Left colon (tissue), 2 donors: ENCODE results near the gene SMAGP. TPM values are rescaled to one million over a fixed set of nuclear protein-coding genes. Genes with fewer than 3 reads are reported as not detected.
"Not testable (repeated sequence)": the region's sequence is repeated elsewhere in the genome, so short reads cannot be mapped to it uniquely, and the experiment has no call there.

ENCODE experiments used
- ATAC-seq: fragments of 200-7000 bp; cut with Tn5 transposase; one replicate; pipeline ENCODE4 v1.9.1; 2020; ENCODE audit warnings: mild to moderate bottlenecking, moderate library complexity
- DNase-seq, 2 donors: peaks; one replicate each; pipeline ENCODE4 v3.0.0-alpha.2; 2020
- intact Hi-C, 2 donors: fragments of 100-400 bp; cut with DNase I in 1 of 2; cut with micrococcal nuclease in 1 of 2; formaldehyde crosslinking; loops; one replicate each; pipeline versions ENCODE4 v1.11.2 to v1.14.0; 2022; cut with DNase I, micrococcal nuclease
- total RNA-seq, 2 donors: library from RNA; stranded (reverse); fragmentation: NEBNext Ultra II Directional; extraction: Animal tissue kit (Norgen Biotek cat#: 25700); gene quantifications; one replicate each; pipeline ENCODE4 v1.2.1, GENCODE V29; 2021
- donor health status: DM: no; HTN: no; CAD: no.
- donor health status: DM: yes; HTN: yes; CAD: no.

Gene SMAGP
- total RNA-seq, 2 donors from 2014 or later = 77.3 to 102 TPM

- ATAC-seq = peak; percentile 41
- intact Hi-C loops = no loop called here
- DNase-seq = no peak
Observed at GRCh38 chr12:51238037-51238509, 32.1 kb downstream of the SMAGP start.

- intact Hi-C loops = no loop called here
- ATAC-seq = no peak
- DNase-seq = no peak
Observed at GRCh38 chr12:51234530-51234929, 35.7 kb downstream of the SMAGP start.

GRCh38 chr12:51232642-51233041 lies 37.6 kb downstream of the SMAGP start:
- intact Hi-C loops = no loop called here
- no peak for ATAC-seq
- no peak for DNase-seq

GRCh38 chr12:51229116-51229809 lies 41.0 kb downstream of the SMAGP start:
- no peak for DNase-seq
- intact Hi-C loops = no loop called here
- ATAC-seq = no peak

DNA sequence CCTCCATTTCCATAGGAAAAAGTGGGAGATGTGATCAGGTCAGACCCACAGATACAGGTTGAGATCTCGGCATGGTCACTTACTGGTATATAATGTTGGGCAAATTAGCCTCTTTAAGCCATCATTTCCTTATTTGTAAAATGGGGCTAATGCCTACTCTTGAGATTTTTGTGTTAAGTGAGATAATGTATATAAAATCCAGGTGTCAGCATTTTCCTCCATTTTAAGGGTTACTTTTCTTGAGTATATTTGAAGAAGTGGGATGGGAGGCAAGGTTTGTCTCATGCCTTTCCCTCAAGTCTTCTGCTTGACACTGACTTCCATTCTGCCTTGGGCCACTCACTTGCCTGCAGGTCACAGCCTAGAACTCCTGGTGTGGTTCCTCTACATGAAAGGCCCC lies 42.3 kb downstream of the SMAGP start:
- DNase-seq (no peak), ATAC-seq (no peak)
- intact Hi-C loops = no loop called here

GRCh38 chr12:51227112-51227511 lies 43.1 kb downstream of the SMAGP start:
- intact Hi-C loops, DNase-seq, ATAC-seq: not testable (repeated sequence)

DNA sequence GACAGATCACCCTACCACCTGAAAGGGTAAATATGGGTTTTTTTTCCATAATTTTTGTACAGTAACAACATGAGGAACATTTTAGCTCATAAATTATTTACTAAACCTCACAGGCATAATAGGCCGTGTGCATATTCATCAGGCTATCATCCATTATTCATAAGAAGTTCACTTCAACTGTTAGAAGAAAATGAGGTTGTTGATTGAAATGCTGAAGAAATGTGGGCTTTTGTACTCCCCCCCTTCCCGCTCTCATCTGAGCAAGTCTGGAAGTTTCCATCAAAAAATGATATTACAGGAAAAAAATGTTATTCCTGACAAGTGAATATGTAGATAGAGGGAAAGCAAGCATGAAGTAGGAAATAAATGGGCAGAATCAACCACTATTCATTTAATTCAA lies 44.4 kb downstream of the SMAGP start:
- ATAC-seq (no peak), DNase-seq (no peak)
- intact Hi-C loops = no loop called here

DNA sequence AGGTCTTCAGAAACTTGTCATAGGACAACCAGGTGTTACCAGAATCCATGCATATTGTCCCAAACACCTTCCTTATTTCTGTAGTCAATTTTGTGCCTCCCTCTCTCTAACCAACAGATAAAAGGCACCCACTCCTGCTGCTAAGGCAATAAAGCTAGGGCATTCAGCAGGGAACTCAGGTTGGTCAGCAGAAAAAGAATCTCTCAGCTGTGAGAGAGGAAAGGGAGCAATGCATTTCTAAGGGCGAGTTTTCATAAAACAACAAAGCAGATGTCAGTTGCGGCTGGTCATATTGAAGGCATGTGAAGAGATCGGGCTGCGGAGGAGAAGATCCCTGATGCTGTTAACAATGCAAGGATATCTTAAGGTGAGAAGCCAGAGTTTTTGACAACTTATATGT lies 45.0 kb downstream of the SMAGP start:
- intact Hi-C loops = no loop called here
- ATAC-seq (no peak), DNase-seq (no peak)

DNA sequence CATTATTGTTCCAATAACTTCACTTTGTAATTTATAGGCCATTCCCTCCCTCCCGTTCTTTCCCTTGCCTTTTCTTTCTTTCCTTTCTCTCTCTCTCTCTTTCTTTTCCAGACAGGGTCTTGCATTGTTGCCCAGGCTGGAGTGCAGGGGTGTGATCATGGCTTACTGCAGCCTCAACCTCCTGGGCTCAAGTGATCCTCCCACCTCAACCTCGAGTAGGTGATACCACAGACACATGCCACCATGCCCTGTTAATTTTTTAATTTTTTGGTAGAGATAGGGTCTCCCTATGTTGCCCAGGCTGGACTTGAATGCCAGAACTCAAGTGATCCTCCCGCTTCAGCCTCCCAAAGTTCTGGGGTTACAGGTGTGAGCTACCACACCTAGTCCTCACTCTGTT lies 45.6 kb downstream of the SMAGP start:
- intact Hi-C loops = no loop called here
- ATAC-seq (no peak), DNase-seq (no peak)

DNA sequence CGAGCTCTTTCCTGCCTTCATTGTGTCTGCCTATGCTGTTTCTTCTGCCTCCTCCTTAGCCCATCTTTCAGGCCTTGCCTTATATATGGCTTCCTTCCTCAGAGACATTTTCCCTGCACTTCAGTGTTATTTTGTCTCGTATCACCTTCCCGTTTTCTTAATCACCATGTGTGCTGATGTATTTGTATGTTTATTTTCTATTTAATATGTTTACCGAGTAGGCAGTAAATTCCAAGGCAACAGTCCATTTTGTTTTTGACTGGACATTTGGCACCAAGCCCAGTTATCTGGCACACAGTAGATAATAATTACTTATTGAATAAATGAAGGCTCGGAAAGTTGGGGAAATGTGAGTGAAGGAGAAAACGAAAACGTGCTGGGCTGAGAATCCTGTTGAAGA lies 47.8 kb downstream of the SMAGP start:
- DNase-seq (no peak), ATAC-seq (no peak)
- intact Hi-C loops = no loop called here

DNA sequence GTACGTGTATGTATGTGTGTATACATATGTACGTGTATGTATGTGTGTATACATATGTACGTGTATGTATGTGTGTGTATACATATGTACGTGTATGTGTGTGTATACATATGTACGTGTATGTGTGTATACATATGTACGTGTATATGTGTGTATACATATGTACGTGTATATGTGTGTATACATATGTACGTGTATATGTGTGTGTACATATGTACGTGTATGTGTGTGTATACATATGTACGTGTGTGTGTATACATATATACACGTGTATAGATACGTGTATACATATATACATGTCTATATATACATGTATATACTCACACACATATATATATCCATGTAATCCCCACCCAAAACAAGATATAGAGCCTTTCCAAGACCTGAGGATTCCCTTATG lies 50.4 kb downstream of the SMAGP start:
- DNase-seq, intact Hi-C loops, ATAC-seq: not testable (repeated sequence)

- ATAC-seq = peak; percentile 12
- intact Hi-C loops = no loop called here
- no peak for DNase-seq
Observed at GRCh38 chr12:51219322-51219721, 50.9 kb downstream of the SMAGP start.

DNA sequence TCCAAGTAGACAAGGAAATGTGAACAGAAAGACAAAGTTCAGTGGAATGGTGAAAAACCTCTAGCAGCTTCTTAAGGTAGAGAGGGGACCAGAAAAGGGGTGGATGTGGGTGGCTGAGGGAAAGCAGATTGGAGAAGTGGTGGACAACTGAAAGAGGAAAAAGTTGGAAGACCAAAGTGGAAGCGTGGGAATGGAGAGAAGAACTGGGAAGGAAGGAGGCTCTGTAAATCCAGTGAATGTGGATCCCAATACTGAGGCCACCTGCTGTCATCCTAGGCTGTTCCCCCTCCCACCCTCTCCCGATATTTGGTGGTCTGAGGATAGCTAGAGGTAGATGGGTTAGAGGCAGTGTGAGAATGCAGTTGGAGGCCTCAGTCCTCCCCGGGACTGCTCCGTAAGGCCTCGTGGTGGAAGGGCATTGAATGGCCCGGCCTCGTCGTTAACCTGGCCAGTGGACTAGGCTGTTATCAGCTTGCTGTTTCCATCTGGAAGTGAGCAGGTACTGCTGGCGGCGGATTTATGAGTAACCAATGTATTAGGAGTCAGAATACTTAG lies 51.5 kb downstream of the SMAGP start:
- intact Hi-C loops = no loop called here
- peak; percentile 50 for ATAC-seq
- DNase-seq = peak; percentile 32 to 38

DNA sequence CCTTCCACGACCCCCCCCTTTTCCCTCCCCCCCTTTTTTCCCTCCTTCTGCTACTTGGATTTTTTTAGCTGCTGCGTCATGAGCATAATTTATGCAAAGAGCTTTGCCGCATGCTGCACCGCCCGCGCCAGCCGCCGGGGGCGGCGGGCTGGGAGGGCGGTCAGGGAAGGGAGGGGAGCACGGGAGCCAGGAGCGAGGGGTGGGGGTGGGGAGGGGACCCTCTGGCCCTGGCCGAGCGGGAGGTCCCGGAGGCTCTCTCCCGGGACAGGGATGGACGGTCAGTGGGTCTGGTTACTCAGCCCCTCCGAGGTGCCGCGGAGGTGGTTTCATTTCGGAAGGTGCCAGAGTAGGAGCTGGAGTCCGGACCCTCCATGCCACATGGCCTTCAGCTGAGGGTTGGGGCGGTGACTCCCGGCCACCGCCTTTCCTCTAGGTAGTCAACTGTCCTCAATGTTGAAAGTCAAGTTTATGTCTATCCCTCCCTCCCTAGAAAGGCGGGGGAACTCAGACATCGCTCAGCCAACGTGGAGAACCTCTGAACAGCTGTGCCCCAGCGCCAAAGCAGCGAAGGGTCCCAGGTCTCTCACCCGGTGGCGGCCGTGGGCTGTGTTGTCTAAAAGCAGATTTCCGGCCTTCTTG lies 52.1 kb downstream of the SMAGP start, which contains the start of gene POU6F1:
Gene POU6F1, minus strand, starts transcription at position 95 of the 639 bp plus-strand sequence. CDS start 11,226 bp downstream, outside the sequence.
- peak; percentile 88 for ATAC-seq
- intact Hi-C loops = no loop called here
- DNase-seq = peak; percentile 65 to 75

DNA sequence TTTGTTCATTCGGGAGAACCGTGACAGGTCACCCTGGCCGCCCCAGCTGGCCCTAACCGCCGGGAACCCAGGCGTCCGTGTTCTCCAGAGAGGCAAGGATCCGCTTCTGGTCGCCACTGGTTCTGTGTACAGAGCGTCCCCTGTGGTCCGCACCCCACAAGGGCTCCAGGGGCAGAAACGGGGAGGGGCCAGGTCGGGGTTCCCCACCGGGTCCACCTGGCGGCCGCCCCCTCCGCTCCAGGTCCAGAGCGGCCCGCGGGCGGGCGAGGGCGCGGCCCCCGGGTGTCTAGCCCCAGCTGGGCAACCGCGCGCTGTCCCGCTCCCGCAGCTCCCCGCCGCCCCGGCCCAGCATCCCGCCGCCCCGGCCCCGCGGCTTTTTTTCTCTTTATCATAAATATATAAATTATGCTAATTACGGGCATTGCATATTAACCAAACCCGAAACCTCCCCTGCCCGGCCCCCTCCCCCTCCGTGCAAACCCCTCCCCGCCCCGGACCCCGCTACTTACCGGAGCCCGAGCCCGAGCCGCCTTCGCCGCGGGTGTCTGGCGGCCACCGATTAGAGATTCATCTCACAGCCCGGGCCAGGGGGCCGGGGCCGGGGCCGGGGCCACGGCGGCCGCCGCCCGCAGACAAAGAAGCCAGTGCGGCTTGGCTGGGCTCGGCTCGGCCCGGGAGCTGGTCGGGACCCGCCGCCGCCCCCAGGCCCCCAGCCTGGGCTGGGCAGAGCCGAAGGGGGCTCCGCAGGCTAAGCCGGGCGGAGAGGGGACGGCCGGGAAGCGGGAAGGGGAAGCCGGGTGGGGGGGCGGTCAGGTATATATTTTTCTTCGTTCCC lies 52.9 kb downstream of the SMAGP start:
- ATAC-seq (peak; percentile 46), DNase-seq (peak; percentile 61 to 74)
- intact Hi-C loops = no loop called here

DNA sequence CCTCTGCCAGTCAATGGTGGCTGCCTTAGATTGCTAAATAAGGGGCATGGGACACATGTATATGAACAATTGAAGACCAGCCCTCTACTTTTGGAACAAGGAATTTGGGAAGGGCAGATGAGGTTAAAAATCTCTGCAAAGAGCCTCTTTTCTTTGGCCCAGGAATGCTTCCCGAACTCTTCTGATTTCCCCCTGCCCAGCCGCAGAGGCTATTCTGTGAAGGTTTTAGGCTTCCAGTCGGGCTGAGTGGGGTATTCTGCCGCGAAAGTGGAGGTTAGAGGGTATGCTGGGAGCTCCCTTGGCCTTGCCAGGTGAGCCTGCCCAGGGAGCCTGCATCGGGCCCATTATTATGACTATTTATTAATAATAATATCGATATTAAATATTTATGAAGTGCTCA lies 53.6 kb downstream of the SMAGP start:
- DNase-seq (no peak), ATAC-seq (no peak)
- intact Hi-C loops = no loop called here

DNA sequence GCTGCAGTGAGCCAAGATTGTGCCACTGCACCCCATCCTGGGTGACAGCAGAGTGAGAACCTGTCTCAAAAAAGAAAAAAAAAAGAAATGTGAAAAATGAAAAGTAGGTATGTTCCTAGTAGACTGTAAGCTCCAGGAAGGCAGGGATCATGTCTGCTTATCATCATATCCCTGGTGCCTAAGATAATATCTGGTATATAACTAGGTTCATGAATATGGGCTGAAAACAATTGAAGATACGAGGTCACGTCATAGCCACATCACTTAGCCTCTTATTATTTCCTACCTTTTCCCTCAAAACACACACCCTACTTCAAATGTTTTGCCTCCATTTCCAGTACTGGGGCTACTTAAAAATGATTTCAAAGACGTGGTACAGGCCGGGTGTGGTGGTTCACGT lies 55.3 kb downstream of the SMAGP start:
- ATAC-seq (no peak), DNase-seq (no peak)
- intact Hi-C loops = no loop called here

- intact Hi-C loops = no loop called here
- DNase-seq (no peak), ATAC-seq (no peak)
Observed at GRCh38 chr12:51210690-51211395, 59.4 kb downstream of the SMAGP start.

GRCh38 chr12:51209259-51209658 lies 61.0 kb downstream of the SMAGP start:
- intact Hi-C loops = no loop called here
- ATAC-seq = no peak
- no peak for DNase-seq
